Astrocyte of the cerebellum (primary cell): ENCODE results near the gene MAST3.

Source experiments
- DNase-seq: peaks from one replicate; pipeline ENCODE4 v3.0.0-alpha.2; 2011; ENCODE audit warnings: low read depth
- H3K4me3 ChIP-seq: 2 replicates; pipeline ENCODE4 v1.5.1; 2011; ENCODE audit warnings: mild to moderate bottlenecking, low read depth, low read length, moderate library complexity
- in situ Hi-C: cut with HindIII; loops from 2 replicates; pipeline ENCODE4 v1.10.0; 2017; ENCODE audit warnings: low sequenced_read_pairs
- TF ChIP-seq, protein P1 (sequence below): IDR thresholded peaks from 2 replicates; pipeline ENCODE4 v1.5.1; 2012; ENCODE audit warnings: low read length, low read depth, moderate library complexity, mild to moderate bottlenecking; ENCODE audit errors: missing control alignments

MAST3 gene

GRCh38 chr19:18147396-18147795 lies 49.8 kb downstream of the MAST3 start:
- DNase-seq: no peak
- TF ChIP-seq, protein P1, sequence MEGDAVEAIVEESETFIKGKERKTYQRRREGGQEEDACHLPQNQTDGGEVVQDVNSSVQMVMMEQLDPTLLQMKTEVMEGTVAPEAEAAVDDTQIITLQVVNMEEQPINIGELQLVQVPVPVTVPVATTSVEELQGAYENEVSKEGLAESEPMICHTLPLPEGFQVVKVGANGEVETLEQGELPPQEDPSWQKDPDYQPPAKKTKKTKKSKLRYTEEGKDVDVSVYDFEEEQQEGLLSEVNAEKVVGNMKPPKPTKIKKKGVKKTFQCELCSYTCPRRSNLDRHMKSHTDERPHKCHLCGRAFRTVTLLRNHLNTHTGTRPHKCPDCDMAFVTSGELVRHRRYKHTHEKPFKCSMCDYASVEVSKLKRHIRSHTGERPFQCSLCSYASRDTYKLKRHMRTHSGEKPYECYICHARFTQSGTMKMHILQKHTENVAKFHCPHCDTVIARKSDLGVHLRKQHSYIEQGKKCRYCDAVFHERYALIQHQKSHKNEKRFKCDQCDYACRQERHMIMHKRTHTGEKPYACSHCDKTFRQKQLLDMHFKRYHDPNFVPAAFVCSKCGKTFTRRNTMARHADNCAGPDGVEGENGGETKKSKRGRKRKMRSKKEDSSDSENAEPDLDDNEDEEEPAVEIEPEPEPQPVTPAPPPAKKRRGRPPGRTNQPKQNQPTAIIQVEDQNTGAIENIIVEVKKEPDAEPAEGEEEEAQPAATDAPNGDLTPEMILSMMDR: no peak
- H3K4me3 ChIP-seq: no peak overlapping the region
- in situ Hi-C loops: no loop called here

- in situ Hi-C loops: no loop called here
Measured at GRCh38 chr19:18149596-18149975, 52.0 kb downstream of the MAST3 start.

GRCh38 chr19:18150776-18151624 lies 53.4 kb downstream of the MAST3 start:
- TF ChIP-seq, protein P1: no peak
- DNase-seq: no peak
- in situ Hi-C loops: no loop called here
- no peak overlapping the region for H3K4me3 ChIP-seq

More at GRCh38 chr19:18149596-18149975, 52.0 kb downstream of the MAST3 start:
- H3K4me3 ChIP-seq: no peak overlapping the region
- TF ChIP-seq, protein P1: no peak
- DNase-seq: no peak

GRCh38 chr19:18152442-18152816 lies 54.9 kb downstream of the MAST3 start:
- peak overlapping the region; percentile 92 for H3K4me3 ChIP-seq
- TF ChIP-seq, protein P1: peak; percentile 65
- in situ Hi-C loops: no loop called here
- DNase-seq: peak; percentile 95

- peak; percentile 98 for DNase-seq
- TF ChIP-seq, protein P1: no peak
- in situ Hi-C loops: no loop called here
- H3K4me3 ChIP-seq: peak within 1 kb of the TSS; percentile 92
Measured at GRCh38 chr19:18152817-18153555, 55.4 kb downstream of the MAST3 start, which contains the start of gene PIK3R2. TSS of gene PIK3R2 (plus strand) at chr19:18153163. CDS start at chr19:18155880, 2,717 bp downstream.

- H3K4me3 ChIP-seq: peak overlapping the region; percentile 92
- TF ChIP-seq, protein P1: no peak
- no peak for DNase-seq
- in situ Hi-C loops: no loop called here
Measured at GRCh38 chr19:18153556-18154134, 56.1 kb downstream of the MAST3 start.
